Stomach (tissue), 9 donors: ENCODE data around the gene IFFO2. TPM values are rescaled to one million over a fixed set of nuclear protein-coding genes. Genes with fewer than 3 reads are reported as not detected.

Experiments
- DNase-seq, 2 donors: peaks; one replicate each; pipeline versions ENCODE4 v3.0.0 to v3.0.0-alpha.2; 2013 to 2019
- H3K27ac ChIP-seq, 5 donors: fragments of 200-600 bp in 4 of 5; sonication (generic) in 4 of 5; one replicate each; pipeline ENCODE4 v1.5.1; 2013 to 2019; ENCODE audit warnings: mild to moderate bottlenecking in 1 of 5, moderate library complexity in 1 of 5
- H3K27me3 ChIP-seq, 3 donors: fragments of 200-600 bp; sonication (generic); one replicate each; pipeline ENCODE4 v1.5.1; 2017 to 2019; ENCODE audit warnings: mixed run types in 1 of 3
- H3K36me3 ChIP-seq, 4 donors: fragments of 200-600 bp; sonication (generic); 1 replicate in 3 of 4; 2 replicates in 1 of 4; pipeline ENCODE4 v1.5.1; 2016 to 2019
- H3K4me1 ChIP-seq, 4 donors: fragments of 200-600 bp; sonication (generic); one replicate each; pipeline ENCODE4 v1.5.1; 2016 to 2019
- H3K4me3 ChIP-seq, 4 donors: fragments of 200-600 bp; sonication (generic) in 3 of 4; one replicate each; pipeline ENCODE4 v1.5.1; 2016 to 2019; ENCODE audit warnings: mild to moderate bottlenecking in 1 of 4
- H3K9me3 ChIP-seq, 4 donors: fragments of 200-600 bp; sonication (generic); one replicate each; pipeline ENCODE4 v1.5.1; 2016 to 2019
- CTCF ChIP-seq, 7 experiments: fragments of 450-650 bp in 4 of 7; fragments of 200-600 bp in 3 of 7; sonication (generic) in 3 of 7; IDR thresholded peaks; one replicate each; pipeline ENCODE4 v1.5.1; 2016 to 2019; ENCODE audit warnings: antibody characterized with exemption in 7 of 7, control low read depth in 2 of 7, mild to moderate bottlenecking in 1 of 7
- EP300 ChIP-seq: sonication (generic); formaldehyde crosslinking; IDR thresholded peaks from one replicate; pipeline ENCODE4 v1.6.1; 2017; ENCODE audit warnings: antibody characterized with exemption
- POLR2A ChIP-seq, 4 donors: fragments of 450-650 bp; IDR thresholded peaks; one replicate each; pipeline ENCODE4 v1.6.1; 2016; ENCODE audit warnings: antibody characterized with exemption in 4 of 4, control low read depth in 2 of 4, mild to moderate bottlenecking in 1 of 4, moderate library complexity in 1 of 4
- POLR2AphosphoS5 ChIP-seq, 3 donors: sonication (generic); formaldehyde crosslinking; IDR thresholded peaks; one replicate each; pipeline ENCODE4 v1.6.1; 2016; ENCODE audit warnings: antibody characterized with exemption in 3 of 3
- WGBS, 5 donors: extraction: QIAGEN DNeasy Blood & Tissue Kit in 3 of 5; methylation state at CpG; one replicate each; pipeline versions ENCODE4 v1.1.5 to v1.1.7; 2013 to 2018; 5-methylcytosine and 5-hydroxymethylcytosine counted together
- intact Hi-C: fragments of 100-400 bp; cut with DNase I; formaldehyde crosslinking; loops from one replicate; pipeline ENCODE4 v1.15.1; 2023; ENCODE audit warnings: low total_unique reads
- polyA plus RNA-seq, 3 donors: library from polyadenylated mRNA; stranded (reverse); fragments of 200-250 nt; gene quantifications; one replicate each; pipeline ENCODE4 v1.2.3, GENCODE V29; 2013
- total RNA-seq, 5 donors: library from RNA; depleted of rRNA; stranded (reverse); fragments of >200 nt; gene quantifications; one replicate each; pipeline versions ENCODE4 v1.1.0 to v1.2.3, GENCODE V29; 2014 to 2016
- donor health status: healthy with polysubstance abuse.
- donor health status: Bipolar disorder and iron deficiency.
- donor health status: healthy.

IFFO2 gene
- total and polyA plus RNA-seq, 8 donors, result 0.58 to 47.8 (median 4.5) TPM

GRCh38 chr1:18913065-18913835, 43.2 kb downstream of the IFFO2 start:
- peaks cover 0 to 16% (median 12%) of the 10 kb centered on the region in 4 donors for H3K4me1 ChIP-seq
- peak; percentile 86 to 87 for DNase-seq
- intact Hi-C loops, result no loop called here
- no peaks in the 10 kb centered on the region for H3K9me3 ChIP-seq
- no peak overlapping the region for H3K4me3 ChIP-seq
- peak overlapping the region in 4 of 5 donors; percentile 24 to 60 (median 55) for H3K27ac ChIP-seq
- TF ChIP-seq EP300 (no peak), POLR2A (IDR thresholded peaks at IDR 0.05) (no peak), POLR2AphosphoS5 (IDR thresholded peaks at IDR 0.05) (peak in 1 of 3 donors; percentile 42), CTCF (IDR thresholded peaks at IDR 0.05) (peak in 5 of 7 experiments; percentile 82 to 95 (median 93))
- WGBS, 5 donors, result 29 to 35% (median 33%) methylated on average over 20 to 22 of the region's 22 CpGs
- H3K27me3 ChIP-seq, result no peaks in the 10 kb centered on the region
- H3K36me3 ChIP-seq, result peaks cover 15 to 72% (median 71%) of the 10 kb centered on the region in 4 donors

- H3K36me3 ChIP-seq, result peaks cover 17 to 72% (median 71%) of the 10 kb centered on the region in 4 donors
- H3K27me3 ChIP-seq, result no peaks in the 10 kb centered on the region
- WGBS, 5 donors, result 69 to 90% (median 89%) methylated on average over 3 of the region's 3 CpGs
- H3K9me3 ChIP-seq, result no peaks in the 10 kb centered on the region
- peaks cover 7 to 23% (median 17%) of the 10 kb centered on the region in 4 donors for H3K4me1 ChIP-seq
- TF ChIP-seq POLR2AphosphoS5 (IDR thresholded peaks at IDR 0.05), result no peak
- TF ChIP-seq CTCF (IDR thresholded peaks at IDR 0.05), result no peak
- TF ChIP-seq EP300, result no peak
- no peak for TF ChIP-seq POLR2A (IDR thresholded peaks at IDR 0.05)
- DNase-seq, result no peak
- peak overlapping the region in 2 of 5 donors; percentile 51 to 60 for H3K27ac ChIP-seq
- intact Hi-C loops, result no loop called here
- H3K4me3 ChIP-seq, result no peak overlapping the region
Observed at GRCh38 chr1:18912550-18912949, 43.9 kb downstream of the IFFO2 start.

- no peak overlapping the region for H3K27ac ChIP-seq
- peaks cover 17 to 47% (median 44%) of the 10 kb centered on the region in 4 donors for H3K36me3 ChIP-seq
Observed at GRCh38 chr1:18908911-18909771, 47.3 kb downstream of the IFFO2 start.

More at GRCh38 chr1:18908911-18909771, 47.3 kb downstream of the IFFO2 start:
- H3K9me3 ChIP-seq, result no peaks in the 10 kb centered on the region
- intact Hi-C loops, result loop anchor here (10.0 kb wide), 1 partner anchor 46 kb away; the partner anchor contains the start of gene IFFO2
- WGBS, 5 donors, result 74 to 83% (median 81%) methylated on average over 17 of the region's 17 CpGs
- no peak overlapping the region for H3K4me3 ChIP-seq
- H3K4me1 ChIP-seq, result peaks cover 12 to 31% (median 24%) of the 10 kb centered on the region in 4 donors
- no peak for TF ChIP-seq POLR2AphosphoS5 (IDR thresholded peaks at IDR 0.05)
- TF ChIP-seq POLR2A (IDR thresholded peaks at IDR 0.05), result no peak
- no peak for TF ChIP-seq CTCF (IDR thresholded peaks at IDR 0.05)
- no peak for TF ChIP-seq EP300
- DNase-seq, result no peak
- no peaks in the 10 kb centered on the region for H3K27me3 ChIP-seq
